ENCODE measurements around the gene RAB35.
"Not testable (repeated sequence)": the region's sequence is repeated elsewhere in the genome, so short reads cannot be mapped to it uniquely, and the experiment has no call there.

The RAB35 gene

GRCh38 chr12:120060717-120061116 lies 55.8 kb downstream of the RAB35 start:
- no peak for DNase-seq (ENCODE audit: low spot score)

- no peak for DNase-seq (ENCODE audit: low spot score)
These were observed 56.4 kb downstream of the RAB35 start for GRCh38 chr12:120060196-120060595.

DNA sequence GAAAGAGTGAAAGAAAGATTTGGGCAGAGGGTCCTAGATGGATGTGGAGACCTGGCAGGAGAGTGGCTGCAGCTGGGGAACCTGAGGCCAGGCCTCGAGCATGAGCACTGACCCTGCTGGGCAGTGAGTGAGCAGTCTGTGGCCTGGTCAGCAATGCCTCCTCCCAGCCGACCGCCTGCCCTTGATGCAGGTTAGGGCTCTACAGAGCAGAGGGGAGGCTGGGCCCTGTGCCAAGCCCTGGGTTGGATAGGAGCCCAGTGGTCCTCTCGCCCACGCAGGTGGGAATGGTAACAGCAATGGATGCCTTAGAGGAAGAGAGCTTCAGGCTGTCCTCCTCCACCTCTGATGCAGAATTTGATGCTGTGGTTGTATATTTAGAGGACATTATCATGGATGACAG lies 59.8 kb downstream of the RAB35 start:
- DNase-seq (ENCODE audit: low spot score): no peak

DNA sequence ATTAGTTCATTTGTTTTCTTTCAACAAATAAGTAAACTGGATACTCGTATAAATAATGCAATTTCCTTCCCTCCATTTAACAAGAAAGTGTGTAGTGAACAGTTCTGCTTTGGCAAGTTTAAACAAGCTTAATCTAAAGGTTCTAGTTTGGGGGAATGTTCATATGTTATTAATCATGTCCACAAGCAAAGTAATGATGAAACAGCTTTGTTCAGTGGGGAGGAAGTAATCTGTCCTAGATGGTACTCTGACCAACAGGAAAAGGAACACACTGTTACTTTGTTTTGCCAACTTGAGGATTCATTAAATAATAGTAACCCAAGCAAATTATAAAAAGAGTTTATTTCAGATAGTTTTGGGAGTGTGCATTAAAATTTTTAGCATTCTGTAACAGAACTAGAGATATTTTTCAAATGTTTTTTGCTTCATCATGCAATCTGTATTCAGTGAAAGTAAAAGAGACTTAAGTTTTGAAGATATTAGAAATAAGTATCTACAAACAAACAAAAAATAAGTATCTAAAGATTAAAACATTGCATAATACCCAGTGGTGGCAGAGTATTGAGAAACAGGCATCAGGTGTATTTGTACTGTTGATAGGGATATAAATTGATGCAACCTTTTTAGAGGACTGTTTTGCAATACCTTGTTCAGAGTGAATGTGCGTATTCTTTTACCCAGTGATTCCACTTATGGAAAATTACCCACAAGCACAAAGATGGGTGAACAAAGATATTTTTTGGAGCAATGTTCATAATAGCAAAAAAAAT lies 61.1 kb downstream of the RAB35 start:
- peak; percentile 5 for DNase-seq (ENCODE audit: low spot score)

- no peak for DNase-seq (ENCODE audit: low spot score)
These were observed 62.3 kb downstream of the RAB35 start for GRCh38 chr12:120054293-120054692.

GRCh38 chr12:120051535-120051934 lies 65.0 kb downstream of the RAB35 start:
- DNase-seq (ENCODE audit: low spot score): no peak

- DNase-seq (ENCODE audit: low spot score): no peak
These were observed 67.1 kb downstream of the RAB35 start for GRCh38 chr12:120049426-120049825.

DNA sequence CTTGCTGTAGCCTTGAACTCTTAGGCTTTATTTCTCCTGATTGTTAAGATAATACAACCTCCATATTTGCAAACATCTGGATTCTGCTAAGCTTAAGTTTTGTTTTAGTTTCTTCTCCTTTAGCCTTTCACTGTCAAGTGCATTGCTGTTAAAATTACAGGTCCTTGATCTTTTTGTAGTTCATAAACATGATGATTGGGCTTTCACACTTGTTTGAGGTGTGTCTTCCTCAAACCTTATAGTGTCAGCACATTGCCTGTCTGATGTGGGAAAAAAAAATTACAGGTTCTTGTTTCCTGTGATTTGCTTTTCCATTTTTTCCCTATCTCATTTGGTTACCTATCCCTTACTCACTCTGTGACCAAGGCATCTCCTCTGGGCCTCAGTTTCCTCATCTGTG lies 68.3 kb downstream of the RAB35 start:
- no peak for DNase-seq (ENCODE audit: low spot score)

DNA sequence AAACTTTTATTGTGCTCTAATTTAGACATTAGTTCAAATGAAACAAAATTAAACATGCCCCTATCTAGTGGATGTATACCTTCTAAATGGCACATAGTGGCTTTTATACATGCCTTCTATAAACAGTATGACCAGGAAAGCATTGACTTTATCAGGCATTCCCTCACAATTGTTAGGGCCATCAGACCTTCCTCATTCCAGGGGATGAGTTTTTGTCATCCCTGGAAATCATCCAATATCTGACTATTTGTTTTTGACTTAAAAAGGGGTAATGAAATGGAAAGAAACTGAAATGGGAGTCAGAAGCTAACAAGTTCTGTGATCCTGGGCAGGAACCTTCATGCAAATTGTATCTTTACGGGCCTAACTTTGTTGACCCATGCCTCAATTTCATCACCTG lies 69.5 kb downstream of the RAB35 start:
- no peak for DNase-seq (ENCODE audit: low spot score)

- not testable (repeated sequence) for DNase-seq (ENCODE audit: low spot score)
These were observed 71.2 kb downstream of the RAB35 start for GRCh38 chr12:120045367-120045766.
